GM18858 (cell line): ENCODE data around the gene JPH4.
"Not testable (repeated sequence)": the region's sequence is repeated elsewhere in the genome, so short reads cannot be mapped to it uniquely, and the experiment has no call there.

Source experiments
- ATAC-seq: cut with Tn5 transposase; IDR thresholded peaks from one replicate; pipeline ENCODE4 v1.9.1; 2021; ENCODE audit not compliant: unreplicated experiment

Gene JPH4

DNA sequence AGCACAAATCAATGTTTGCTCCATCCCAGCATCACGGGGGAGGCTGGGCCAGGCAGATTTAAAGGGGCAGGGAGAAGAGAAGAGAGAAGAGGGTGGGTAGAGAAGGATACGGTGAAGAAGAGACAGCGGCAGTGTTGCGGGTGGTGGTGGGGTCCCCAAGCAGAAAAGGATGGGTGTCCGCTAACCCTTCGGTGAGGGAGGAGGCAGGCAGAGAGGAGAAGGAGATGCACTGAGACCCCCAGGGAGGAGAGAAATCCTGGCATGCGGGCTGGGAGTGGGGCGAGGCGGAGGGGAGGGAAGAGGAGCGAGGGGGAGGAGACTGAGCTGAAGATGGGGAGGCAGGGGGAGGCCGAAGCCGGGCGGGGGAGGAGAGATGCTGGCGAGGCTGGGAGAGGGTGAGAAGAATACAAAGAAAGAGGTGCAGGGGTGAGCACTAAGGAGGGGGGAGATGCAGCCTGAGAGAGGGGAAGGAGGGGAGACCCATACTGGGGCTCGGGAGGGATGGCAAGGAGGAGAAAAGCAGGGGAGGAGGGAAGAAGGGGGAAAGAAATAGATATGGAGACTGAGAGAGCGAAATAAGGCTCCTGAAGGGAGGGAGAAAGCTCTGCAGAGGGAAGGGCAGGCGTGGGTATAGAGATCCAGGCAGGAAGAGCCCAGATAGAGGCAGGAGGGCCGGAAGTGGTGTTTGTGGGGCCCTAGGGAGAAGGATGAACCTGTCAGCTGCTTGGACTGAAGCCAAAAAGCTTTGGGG lies at the start of gene JPH4:
TSS of gene JPH4 (minus strand) at position 231 of the 751 bp plus-strand sequence. CDS start 1,337 bp downstream, outside the sequence.
- ATAC-seq: no peak

DNA sequence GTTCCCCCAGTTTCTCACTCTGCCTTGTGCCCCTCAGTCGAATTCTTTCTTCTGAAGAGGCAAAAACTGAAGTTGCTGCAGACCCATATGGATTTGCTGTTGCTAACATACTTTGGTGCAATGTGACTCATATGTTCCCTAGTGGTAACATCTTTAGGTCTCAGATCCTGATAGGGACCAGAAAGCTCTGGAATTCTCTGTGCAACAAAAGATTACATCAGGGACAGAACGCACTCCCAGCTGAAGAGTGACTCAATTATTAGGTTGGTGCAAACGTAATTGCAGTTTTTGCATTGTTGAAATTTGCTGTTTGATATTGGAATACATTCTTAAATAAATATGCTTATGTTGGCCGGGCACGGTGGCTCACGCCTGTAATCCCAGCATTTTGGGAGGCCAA lies 49.4 kb upstream of the JPH4 start:
- no peak for ATAC-seq

DNA sequence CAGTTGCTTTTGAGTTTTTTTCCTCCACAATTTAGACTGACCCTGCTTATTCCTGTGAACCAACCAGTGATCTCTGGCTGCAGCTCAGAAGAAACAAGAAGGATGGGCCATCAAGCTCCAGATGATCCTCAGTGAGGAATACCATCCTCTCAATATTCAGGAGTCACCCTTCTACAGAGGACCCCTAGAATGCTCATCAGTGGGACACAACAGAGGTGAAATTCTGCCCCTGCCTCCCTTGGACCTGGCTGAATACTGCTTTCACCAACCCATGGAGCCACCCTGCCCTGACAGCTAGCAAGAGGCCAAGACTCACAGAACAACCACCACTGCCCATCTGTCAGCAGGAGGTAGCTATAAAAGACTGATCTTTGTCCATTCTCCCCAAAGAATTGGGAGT lies 48.4 kb upstream of the JPH4 start:
- ATAC-seq: no peak

DNA sequence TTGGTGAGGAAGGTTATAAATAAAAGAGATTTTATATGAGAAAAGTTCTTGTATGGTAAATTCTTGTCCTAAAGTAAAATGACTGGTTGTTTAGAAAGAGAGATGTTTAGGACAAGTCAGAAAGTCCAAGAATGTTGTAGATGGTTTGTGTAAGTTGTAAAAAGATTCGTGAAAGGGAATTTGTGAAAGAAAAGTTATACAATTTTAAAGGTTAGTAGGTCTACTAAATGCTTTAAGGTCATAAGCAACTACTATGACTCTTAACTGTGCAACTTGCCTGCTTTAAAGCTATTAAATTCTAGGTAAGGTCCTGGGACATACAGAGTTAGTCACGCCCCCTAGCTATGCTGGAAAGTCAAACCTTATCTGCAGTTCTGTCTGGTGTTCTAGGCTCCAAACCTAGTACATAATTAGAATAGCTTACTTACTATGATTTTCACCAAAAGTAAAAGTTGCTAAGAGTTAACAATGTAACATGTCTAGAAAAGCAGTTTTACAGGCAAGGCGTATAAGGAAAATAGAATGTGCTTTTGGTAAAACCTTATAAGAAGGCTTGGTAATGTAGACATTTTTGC lies 46.3 kb upstream of the JPH4 start:
- ATAC-seq: no peak

DNA sequence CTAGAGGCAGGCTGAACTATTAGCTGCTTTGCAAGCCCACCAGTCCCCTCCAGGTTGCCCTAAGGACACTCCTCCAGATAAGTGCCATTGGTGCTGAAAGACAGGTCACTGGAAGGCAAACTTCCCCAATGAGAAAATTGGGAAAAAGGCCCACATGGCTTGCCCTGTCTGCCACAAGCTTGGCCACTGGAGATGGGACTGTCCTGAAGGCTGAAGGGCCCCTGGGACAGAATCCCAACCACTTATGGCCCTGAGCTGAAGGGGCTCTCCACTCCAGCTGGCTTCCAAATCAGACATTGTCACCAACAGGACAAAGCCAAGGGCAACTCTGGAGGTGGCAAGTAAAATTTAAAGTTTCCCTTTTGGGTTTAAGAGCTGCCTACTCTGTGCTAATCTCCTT lies 45.4 kb upstream of the JPH4 start:
- ATAC-seq: no peak

- ATAC-seq: no peak
Measured at GRCh38 chr14:23622990-23623389, 44.4 kb upstream of the JPH4 start.

DNA sequence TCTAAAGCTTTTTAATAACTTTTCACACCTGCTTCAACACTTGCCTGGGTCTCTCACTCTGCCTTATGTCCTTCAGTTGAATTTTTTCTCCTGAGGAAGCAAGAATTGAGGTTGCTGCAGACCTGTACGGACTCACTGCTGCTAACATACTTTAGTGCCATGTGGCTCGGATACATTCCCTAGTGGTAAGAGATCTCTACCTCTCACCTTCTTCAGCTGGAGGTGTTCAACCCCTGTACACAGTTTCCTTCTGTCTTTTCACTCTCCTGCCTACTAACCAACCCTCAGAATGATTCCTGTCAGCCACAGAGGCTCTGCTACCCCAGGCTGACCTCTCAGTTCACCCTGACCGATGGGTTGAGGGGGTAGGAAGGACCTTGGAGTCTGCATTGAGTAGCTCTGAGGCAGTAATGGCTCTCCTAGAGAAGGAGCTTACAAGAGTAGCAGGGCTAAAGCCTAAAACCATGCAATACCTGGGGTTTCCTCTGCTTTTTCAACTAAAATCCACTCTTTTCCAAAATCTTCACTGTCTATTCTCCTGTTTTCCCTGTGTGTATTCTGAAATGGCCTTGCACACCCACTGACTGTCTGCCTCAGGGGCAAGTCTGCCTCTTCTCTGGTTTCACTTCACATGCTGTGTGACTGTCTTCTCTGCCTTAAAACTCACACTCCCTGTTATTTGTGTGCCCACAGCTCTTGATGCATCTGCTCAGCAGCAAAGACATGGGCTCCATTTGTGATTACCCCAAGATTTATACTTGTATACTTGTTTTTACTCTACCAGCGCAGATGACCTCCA lies 43.5 kb upstream of the JPH4 start:
- ATAC-seq: no peak

- ATAC-seq: no peak
Measured at GRCh38 chr14:23621204-23621931, 42.8 kb upstream of the JPH4 start.

DNA sequence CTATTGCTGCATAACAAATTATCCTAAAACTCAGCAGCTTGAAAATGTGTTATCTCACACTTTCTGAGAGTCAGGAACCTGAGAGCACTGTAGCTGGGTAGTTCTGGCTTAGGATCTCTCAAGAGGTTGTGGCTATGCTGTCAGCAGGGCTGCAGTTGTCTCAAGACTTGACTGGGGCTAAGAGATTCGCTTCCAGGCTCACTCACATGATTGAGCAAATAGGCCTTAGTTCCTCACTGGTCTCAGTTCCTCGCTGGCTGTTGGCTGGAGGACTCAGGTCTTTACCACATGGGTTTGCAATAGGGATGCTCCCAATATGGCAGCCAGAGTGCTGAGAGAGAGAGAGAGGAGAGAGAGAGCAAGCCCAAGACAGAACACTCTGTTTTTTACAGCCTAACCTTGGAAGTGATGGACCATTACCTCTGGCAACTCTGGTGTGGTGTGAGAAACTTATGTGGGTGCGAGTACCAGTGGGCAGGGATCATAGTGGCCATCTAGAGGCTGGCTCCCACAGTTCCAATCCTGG lies 41.6 kb upstream of the JPH4 start:
- ATAC-seq: no peak

DNA sequence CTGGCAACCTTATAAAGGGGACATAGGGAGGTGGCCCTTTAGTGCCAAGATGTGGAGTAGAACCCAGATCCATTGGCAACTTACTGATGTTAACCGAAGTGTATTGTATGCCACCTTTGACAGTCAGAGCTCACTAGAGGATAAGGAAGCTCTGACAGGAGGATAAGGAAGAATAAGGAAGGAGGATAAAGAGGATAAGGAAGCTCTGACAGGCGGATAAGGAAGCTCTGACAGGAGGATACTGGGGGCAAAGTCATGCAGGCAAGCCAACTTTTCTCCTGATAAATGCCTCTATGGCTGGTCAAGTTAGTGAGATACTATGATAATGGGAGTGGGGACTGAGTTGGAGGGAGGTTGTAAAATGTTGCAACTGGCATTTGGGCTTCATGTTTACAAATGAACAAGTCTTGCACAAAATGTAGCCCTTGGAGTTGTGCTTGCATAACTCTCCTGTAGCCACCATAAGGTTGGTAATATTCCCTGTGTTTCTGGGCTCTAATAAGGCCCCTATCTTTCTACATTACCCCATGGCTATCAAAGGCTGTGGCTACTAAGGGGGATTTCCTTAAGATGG lies 39.9 kb upstream of the JPH4 start:
- no peak for ATAC-seq

DNA sequence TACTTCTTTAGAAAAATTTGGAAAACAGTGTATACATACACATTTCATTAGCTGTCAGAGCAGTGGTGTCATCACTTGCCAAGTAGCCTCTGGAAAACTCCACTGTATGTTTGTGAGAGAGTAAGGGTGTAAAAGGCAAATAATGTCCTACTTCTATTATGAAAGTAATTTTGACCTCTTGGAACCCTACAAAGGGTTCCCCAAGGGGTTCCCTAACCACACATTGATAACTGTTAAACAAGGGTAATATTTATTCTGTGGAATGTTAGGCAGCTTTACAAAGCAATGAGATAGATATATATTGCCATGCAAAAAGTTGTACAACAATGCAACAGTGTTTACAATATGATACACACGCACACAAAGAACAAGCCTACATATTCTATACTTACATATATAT lies 38.9 kb upstream of the JPH4 start:
- ATAC-seq: no peak

DNA sequence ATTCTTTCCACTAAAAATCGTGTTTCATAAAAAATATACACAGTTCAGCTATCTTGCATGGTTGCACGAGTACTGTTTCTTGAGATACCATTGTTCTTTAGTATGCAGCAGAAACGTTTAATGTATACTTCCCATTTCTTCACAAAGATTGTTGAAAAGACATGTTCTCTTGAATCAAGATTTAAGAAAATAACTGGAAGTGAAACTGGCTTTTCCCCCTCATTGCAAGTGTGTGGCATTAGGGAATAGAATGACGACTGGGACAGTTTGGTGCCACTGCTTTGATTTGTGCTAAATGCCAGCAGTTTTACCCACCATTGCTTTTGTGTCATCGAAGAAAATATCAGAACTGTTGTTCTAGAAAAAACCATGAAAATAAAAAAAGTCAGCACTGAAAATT lies 37.3 kb upstream of the JPH4 start:
- no peak for ATAC-seq

- ATAC-seq: no peak
Measured at GRCh38 chr14:23614395-23614828, 35.8 kb upstream of the JPH4 start.

DNA sequence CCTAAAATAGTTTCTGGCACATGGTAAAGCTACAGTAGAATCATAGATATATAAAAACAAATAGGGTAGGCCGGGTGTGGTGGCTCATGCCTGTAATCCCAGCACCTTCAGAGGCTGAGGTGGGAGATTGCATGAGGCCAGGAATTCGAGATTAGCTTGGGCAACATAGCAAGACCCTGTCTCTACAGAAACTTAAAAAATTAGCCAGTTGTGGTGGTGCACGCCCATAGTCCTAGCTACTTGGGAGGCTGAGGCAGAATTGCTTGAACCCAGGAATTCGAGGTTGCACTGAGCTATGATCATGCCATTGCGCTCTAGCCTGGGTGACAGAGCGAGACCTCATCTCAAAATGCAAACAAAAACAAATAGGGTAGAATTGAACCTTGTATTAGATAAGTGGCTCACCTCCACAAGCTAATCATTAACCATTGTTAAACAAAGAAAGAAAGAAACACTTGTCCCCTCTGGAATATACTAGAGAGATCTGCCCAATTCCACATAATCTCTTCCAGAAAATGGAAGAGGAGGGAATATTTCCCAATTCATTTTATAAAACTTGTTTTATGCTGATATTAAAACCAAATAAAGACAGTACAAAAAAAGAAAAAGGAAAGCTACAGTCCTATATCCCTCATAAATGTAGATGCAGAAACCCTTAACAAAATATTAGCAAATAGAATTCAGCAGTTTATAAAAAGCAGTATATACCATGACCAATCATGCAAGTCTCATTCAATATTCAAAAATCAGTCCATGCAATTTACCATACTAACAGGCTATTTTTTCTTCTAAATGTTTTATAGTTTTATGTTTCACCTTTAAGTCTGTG lies 34.9 kb upstream of the JPH4 start:
- no peak for ATAC-seq

- ATAC-seq: no peak
Measured at GRCh38 chr14:23612802-23613201, 34.2 kb upstream of the JPH4 start.

GRCh38 chr14:23612354-23612732 lies 33.8 kb upstream of the JPH4 start:
- ATAC-seq: no peak

DNA sequence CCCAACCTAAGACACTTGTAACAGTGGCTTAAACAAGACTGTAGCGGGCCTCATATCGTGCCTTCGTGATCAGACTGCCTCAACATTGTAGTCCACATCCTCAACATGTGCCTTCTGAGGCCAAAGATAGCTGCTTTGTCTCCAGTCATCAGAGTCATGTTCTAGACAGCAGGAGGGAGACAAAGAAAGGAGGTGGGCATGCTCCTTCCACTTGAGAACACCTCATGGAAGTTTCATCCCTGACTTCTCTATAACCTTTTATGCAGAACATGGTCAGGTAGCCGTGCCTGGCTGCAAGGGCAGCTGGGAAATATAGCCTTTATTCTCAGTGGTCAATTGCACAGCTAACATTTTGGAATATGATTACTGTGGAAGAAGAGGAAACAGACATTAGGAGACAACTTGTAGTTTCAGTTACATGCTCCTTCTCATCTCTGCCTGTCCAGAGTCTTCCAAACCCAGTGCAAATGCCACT lies 32.3 kb upstream of the JPH4 start:
- ATAC-seq: no peak

DNA sequence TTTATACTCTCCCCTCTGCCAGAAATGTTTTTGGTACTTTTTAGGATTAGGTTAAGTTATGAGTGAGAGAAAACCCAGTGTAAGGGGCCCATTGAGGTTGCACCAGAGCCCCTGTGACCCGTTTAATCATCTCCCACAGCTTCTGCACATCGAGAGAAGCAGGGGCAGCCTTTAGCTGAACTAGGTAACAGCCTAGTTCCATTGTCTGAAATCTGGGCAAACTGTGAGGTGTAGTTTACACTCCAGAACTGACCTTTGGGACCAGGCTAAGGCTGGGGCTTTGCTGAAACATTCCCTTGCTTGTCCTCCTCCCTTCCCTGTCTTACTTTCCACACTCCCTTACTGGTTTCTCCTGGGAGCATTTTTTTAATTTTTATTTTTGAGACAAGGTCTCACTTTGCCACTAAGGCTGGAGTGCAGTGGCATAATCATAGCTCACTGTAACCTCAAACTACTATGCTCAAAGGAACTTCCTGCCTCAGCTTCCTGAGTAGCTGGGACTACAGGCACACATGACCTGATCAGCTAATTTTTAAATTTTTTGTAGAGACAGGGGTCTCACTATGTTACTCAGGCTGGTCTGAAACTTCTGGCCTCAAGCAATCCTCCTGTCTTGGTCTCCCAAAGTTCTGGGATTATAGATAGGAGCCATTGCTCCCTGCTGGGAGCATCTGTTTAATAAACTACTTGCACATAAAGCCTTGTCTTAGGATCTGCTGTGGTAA lies 31.7 kb upstream of the JPH4 start:
- no peak for ATAC-seq

GRCh38 chr14:23609411-23610089 lies 31.0 kb upstream of the JPH4 start:
- not testable (repeated sequence) for ATAC-seq
